HepG2 (cell line): ENCODE results near the gene RAP1A. TPM values are rescaled to one million over a fixed set of nuclear protein-coding genes. Genes with fewer than 3 reads are reported as not detected.

Experiments used
- ATAC-seq: fragments of 200-7000 bp; cut with Tn5 transposase; 3 replicates; pipeline ENCODE4 v1.9.1; 2020; ENCODE audit warnings: mild to moderate bottlenecking, moderate library complexity
- BruUV-seq: library from RNA; stranded (reverse); fragments of 400-500 nt; replicated peaks from 2 replicates; lab custom pipeline; 2021; lab: Mats Ljungman, UMichigan
- CTCF ChIA-PET: fragments of 300-600 bp; formaldehyde crosslinking; extraction: SDS; loops from one replicate; lab custom pipeline; 2021; ENCODE audit warnings: low total read pairs, inconsistent platforms, low intra/inter-chr PET ratio; lab: Yijun Ruan, JAX
- POLR2A ChIA-PET: fragments of 350-600 bp; sonication (Branson Sonifier 250); formaldehyde crosslinking; loops from one replicate; lab custom pipeline; 2020; ENCODE audit warnings: antibody characterized with exemption, inconsistent platforms; lab: Yijun Ruan, JAX
- DNase-seq: peaks from one replicate; pipeline ENCODE4 v3.0.0-alpha.2; 2015; ENCODE audit warnings: low spot score
- FAIRE-seq: peaks from 3 replicates; lab custom pipeline; 2011; peaks lifted over from hg19 to GRCh38; lab: Jason Lieb, UNC
- H2AFZ ChIP-seq: one replicate; pipeline ENCODE4 v1.6.1; 2011; ENCODE audit warnings: low read length, inconsistent platforms
- H3K27ac ChIP-seq: fragments of 300-600 bp; 3 replicates; pipeline ENCODE4 v1.8.0; 2011; ENCODE audit warnings: mixed run types, mild to moderate bottlenecking, mixed read lengths, low read length, inconsistent platforms; ENCODE audit not compliant: insufficient read depth; ENCODE audit errors: extremely low read length
- H3K27me3 ChIP-seq, 2 experiments: fragments of 200-600 bp in 1 of 2; 2 replicates in 1 of 2; 3 replicates in 1 of 2; pipeline versions ENCODE4 v1.6.0 to v1.8.0; 2011; ENCODE audit warnings: low read length in 2 of 2, mild to moderate bottlenecking in 2 of 2, moderate library complexity in 2 of 2, inconsistent platforms in 1 of 2; ENCODE audit not compliant: insufficient read depth in 2 of 2, control insufficient read depth in 1 of 2
- H3K36me3 ChIP-seq, 2 experiments: fragments of 200-600 bp in 1 of 2; replicated peaks in 1 of 2; 2 replicates in 1 of 2; 3 replicates in 1 of 2; pipeline versions ENCODE4 v1.5.1 to v1.8.0; 2011; ENCODE audit warnings: low read length in 2 of 2, inconsistent platforms in 1 of 2; ENCODE audit not compliant: insufficient read depth in 2 of 2, control insufficient read depth in 1 of 2
- H3K4me1 ChIP-seq: 2 replicates; pipeline ENCODE4 v1.5.1; 2012; ENCODE audit warnings: low read length, inconsistent platforms; ENCODE audit not compliant: insufficient read depth
- H3K4me2 ChIP-seq: 2 replicates; pipeline ENCODE4 v1.6.0; 2011; ENCODE audit warnings: low read depth, low read length, inconsistent platforms
- H3K4me3 ChIP-seq, 3 experiments: fragments of 200-600 bp in 1 of 3; sonication (generic), shearing (Covaris generic) in 1 of 3; replicated peaks in 1 of 3; 2 replicates each; pipeline ENCODE4 v1.5.1; 2011 to 2016; ENCODE audit warnings: low read length in 3 of 3, inconsistent platforms in 2 of 3, low read depth in 2 of 3, mild to moderate bottlenecking in 2 of 3, control low read depth in 1 of 3, mixed read lengths in 1 of 3; ENCODE audit not compliant: insufficient read depth in 1 of 3
- H3K79me2 ChIP-seq: one replicate; pipeline ENCODE4 v1.6.1; 2011; ENCODE audit warnings: low read length, inconsistent platforms; ENCODE audit not compliant: insufficient read depth
- H3K9ac ChIP-seq: 2 replicates; pipeline ENCODE4 v1.6.0; 2011; ENCODE audit warnings: mild to moderate bottlenecking, low read depth, low read length, inconsistent platforms; ENCODE audit not compliant: insufficient read depth
- H3K9me3 ChIP-seq: 2 replicates; pipeline ENCODE4 v1.5.1; 2012; ENCODE audit warnings: mild to moderate bottlenecking, low read length
- H4K20me1 ChIP-seq: 2 replicates; pipeline ENCODE4 v1.6.0; 2011; ENCODE audit warnings: inconsistent platforms, mild to moderate bottlenecking, low read length, moderate library complexity; ENCODE audit not compliant: insufficient read depth
- CC2D1A ChIP-seq: sonication (generic); formaldehyde crosslinking; IDR thresholded peaks from 2 replicates; pipeline ENCODE4 v1.8.1; 2023; ENCODE audit warnings: mild to moderate bottlenecking, missing genetic modification reagents
- DMAP1 ChIP-seq: IDR thresholded peaks from 2 replicates; pipeline ENCODE4 v1.6.1; 2016
- NPAS2 ChIP-seq: sonication (generic); formaldehyde crosslinking; IDR thresholded peaks from 2 replicates; pipeline ENCODE4 v1.8.0; 2022; ENCODE audit warnings: mild to moderate bottlenecking, missing genetic modification reagents, borderline replicate concordance
- POLR2A ChIP-seq, 2 experiments: IDR thresholded peaks; 2 replicates each; pipeline ENCODE4 v1.6.1; 2011; ENCODE audit warnings: low read depth in 2 of 2, low read length in 2 of 2, mild to moderate bottlenecking in 1 of 2, moderate library complexity in 1 of 2; ENCODE audit not compliant: insufficient read depth in 1 of 2
- YY1 ChIP-seq: IDR thresholded peaks from 2 replicates; pipeline ENCODE4 v1.6.1; 2011; ENCODE audit warnings: low read length, low read depth, moderate library complexity, mild to moderate bottlenecking; ENCODE audit not compliant: insufficient read depth, insufficient replicate concordance
- ZBTB14 ChIP-seq: sonication (generic); formaldehyde crosslinking; IDR thresholded peaks from 2 replicates; pipeline ENCODE4 v1.4.0; 2020; ENCODE audit warnings: missing genetic modification reagents
- ZMAT3 ChIP-seq: sonication (generic); formaldehyde crosslinking; conservative IDR thresholded peaks from 2 replicates; pipeline ENCODE4 v1.7.0; 2021; ENCODE audit warnings: missing genetic modification reagents
- ZNF496 ChIP-seq: sonication (generic); formaldehyde crosslinking; IDR thresholded peaks from 2 replicates; pipeline ENCODE4 v1.8.1; 2023; ENCODE audit warnings: mild to moderate bottlenecking, moderate library complexity, missing genetic modification reagents; ENCODE audit not compliant: insufficient replicate concordance
- ZNF720 ChIP-seq: sonication (generic); formaldehyde crosslinking; IDR thresholded peaks from 2 replicates; pipeline ENCODE4 v1.4.0; 2020; ENCODE audit warnings: missing genetic modification reagents
- in situ Hi-C: cut with HindIII; loops from 2 replicates; pipeline ENCODE4 v1.10.0; 2017; ENCODE audit warnings: low pct_unique_long_range_greater_than_20kb; ENCODE audit not compliant: extremely low pct_ligation_motif_present
- intact Hi-C: fragments of 100-400 bp; cut with micrococcal nuclease; formaldehyde crosslinking; loops from one replicate; pipeline ENCODE4 v1.10.0; 2022; ENCODE audit not compliant: unreplicated experiment
- polyA plus RNA-seq, 8 experiments: library from polyadenylated mRNA; depleted of rRNA in 3 of 8; stranded (reverse) in 7 of 8; unstranded in 1 of 8; fragments of >200 nt; fragmentation: Illumina TruSeq in 4 of 8; extraction: Trizol in 4 of 8; gene quantifications; 2 replicates each; pipeline versions ENCODE4 v1.2.1 to v1.2.3, GENCODE V29; 2011 to 2016; ENCODE audit warnings: low read depth in 4 of 8, missing spikeins in 1 of 8, mixed read lengths in 1 of 8; ENCODE audit not compliant: insufficient read depth in 1 of 8
- total RNA-seq, 5 experiments: library from RNA; depleted of rRNA; stranded (reverse); fragments of >200 nt; fragmentation: Illumina TruSeq; extraction: Trizol; gene quantifications; 2 replicates each; pipeline ENCODE4 v1.2.3, GENCODE V29; 2016; ENCODE audit warnings: low read depth in 1 of 5
- TF ChIP-seq, protein P1 (sequence below): sonication (generic); formaldehyde crosslinking; IDR thresholded peaks from 2 replicates; pipeline ENCODE4 v1.5.1; 2020; ENCODE audit warnings: missing genetic modification reagents, mild to moderate bottlenecking, borderline replicate concordance

RAP1A gene
- total and polyA plus RNA-seq, 2 of the 13 experiments (the other 11 are each of a cell fraction or from before 2014, with no cell fraction given), result 19.0 to 20.7 TPM

DNA sequence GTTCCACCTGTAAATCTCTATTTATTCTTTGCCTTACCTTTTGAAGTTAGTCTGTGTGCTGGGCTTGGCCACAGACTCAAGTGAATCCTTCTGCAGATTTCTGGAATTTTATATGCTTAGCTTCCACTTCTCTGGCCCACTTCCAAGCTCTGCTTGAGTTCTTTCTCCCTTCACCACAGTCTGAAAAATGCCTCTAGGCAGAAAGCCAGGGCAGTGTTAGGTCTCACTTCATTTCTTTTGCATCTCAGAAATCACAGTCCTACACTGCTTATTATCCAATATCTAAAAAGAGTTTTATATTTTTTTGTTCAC lies 70.7 kb downstream of the RAP1A start:
- no peak for DNase-seq
- no peak overlapping the region for H3K4me2 ChIP-seq
- POLR2A ChIA-PET, result no interaction called here
- peak overlapping the region; percentile 25 for H3K27ac ChIP-seq
- in situ Hi-C loops (no loop called here), intact Hi-C loops (no loop called here)
- H3K9me3 ChIP-seq, result no peaks in the 10 kb centered on the region
- no peak for ATAC-seq
- H3K4me3 ChIP-seq, result no peak overlapping the region
- BruUV-seq, result no TSS peak
- CTCF ChIA-PET, result no interaction called here
- no peaks in the 10 kb centered on the region for H3K27me3 ChIP-seq
- no peaks in the 10 kb centered on the region for H4K20me1 ChIP-seq
- H3K9ac ChIP-seq, result no peak overlapping the region
- no peak overlapping the region for H2AFZ ChIP-seq
- no peaks in the 10 kb centered on the region for H3K79me2 ChIP-seq
- H3K36me3 ChIP-seq, result peaks cover 0 to 18% of the 10 kb centered on the region in 2 experiments; a peak in 3 of 5 replicates
- FAIRE-seq, result no peak
- peaks cover 11% of the 10 kb centered on the region for H3K4me1 ChIP-seq
- TF ChIP-seq ZMAT3, result no peak
- no peak for TF ChIP-seq POLR2A (IDR thresholded peaks at IDR 0.05; ENCODE audit: insufficient read depth in 1 of 2, low read depth in 2 of 2, low read length in 2 of 2)
- TF ChIP-seq YY1, result no peak
- no peak for TF ChIP-seq CC2D1A
- TF ChIP-seq DMAP1 (CRISPR knock-in tag), result no peak
- TF ChIP-seq ZNF720 (CRISPR knock-in tag), result no peak
- TF ChIP-seq, protein P1, sequence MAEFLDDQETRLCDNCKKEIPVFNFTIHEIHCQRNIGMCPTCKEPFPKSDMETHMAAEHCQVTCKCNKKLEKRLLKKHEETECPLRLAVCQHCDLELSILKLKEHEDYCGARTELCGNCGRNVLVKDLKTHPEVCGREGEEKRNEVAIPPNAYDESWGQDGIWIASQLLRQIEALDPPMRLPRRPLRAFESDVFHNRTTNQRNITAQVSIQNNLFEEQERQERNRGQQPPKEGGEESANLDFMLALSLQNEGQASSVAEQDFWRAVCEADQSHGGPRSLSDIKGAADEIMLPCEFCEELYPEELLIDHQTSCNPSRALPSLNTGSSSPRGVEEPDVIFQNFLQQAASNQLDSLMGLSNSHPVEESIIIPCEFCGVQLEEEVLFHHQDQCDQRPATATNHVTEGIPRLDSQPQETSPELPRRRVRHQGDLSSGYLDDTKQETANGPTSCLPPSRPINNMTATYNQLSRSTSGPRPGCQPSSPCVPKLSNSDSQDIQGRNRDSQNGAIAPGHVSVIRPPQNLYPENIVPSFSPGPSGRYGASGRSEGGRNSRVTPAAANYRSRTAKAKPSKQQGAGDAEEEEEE (CRISPR knock-in tag), result no peak
- TF ChIP-seq ZBTB14 (CRISPR knock-in tag), result no peak
- TF ChIP-seq NPAS2 (CRISPR knock-in tag), result no peak
- TF ChIP-seq ZNF496 (CRISPR knock-in tag), result no peak
